KMS-11 (cell line): ENCODE measurements around the gene TULP4.

Source experiments
- H2AFZ ChIP-seq: fragments of 200-600 bp; sonication (generic); 2 replicates; pipeline ENCODE4 v1.6.1; 2016; ENCODE audit warnings: antibody characterized with exemption, mixed run types, low read depth
- H3K27ac ChIP-seq: fragments of 200-600 bp; sonication (generic); 2 replicates; pipeline ENCODE4 v1.6.1; 2016; ENCODE audit warnings: mild to moderate bottlenecking, mixed run types
- H3K27me3 ChIP-seq: fragments of 200-600 bp; sonication (generic); 2 replicates; pipeline ENCODE4 v1.6.1; 2017; ENCODE audit warnings: mild to moderate bottlenecking, low read depth, mixed run types, moderate library complexity; ENCODE audit not compliant: insufficient read depth
- H3K36me3 ChIP-seq: fragments of 200-600 bp; sonication (generic); 2 replicates; pipeline ENCODE4 v1.6.1; 2017; ENCODE audit warnings: mild to moderate bottlenecking, mixed run types; ENCODE audit not compliant: insufficient read depth
- H3K4me1 ChIP-seq: fragments of 200-600 bp; sonication (generic); 2 replicates; pipeline ENCODE4 v1.6.1; 2016; ENCODE audit warnings: mild to moderate bottlenecking, low read depth, mixed run types; ENCODE audit not compliant: poor library complexity, severe bottlenecking
- H3K4me2 ChIP-seq: fragments of 200-600 bp; sonication (generic); 2 replicates; pipeline ENCODE4 v1.7.0; 2016; ENCODE audit warnings: mild to moderate bottlenecking, mixed run types
- H3K4me3 ChIP-seq: fragments of 200-600 bp; sonication (generic); IDR thresholded peaks from 2 replicates; pipeline ENCODE4 v1.6.1; 2017; ENCODE audit warnings: low read depth, low read length, mixed read lengths; ENCODE audit not compliant: insufficient read depth
- H3K79me2 ChIP-seq: fragments of 200-600 bp; sonication (generic); 2 replicates; pipeline ENCODE4 v1.6.1; 2016; ENCODE audit warnings: low read depth, mixed run types; ENCODE audit not compliant: insufficient read depth
- H3K9ac ChIP-seq: fragments of 200-600 bp; sonication (generic); 2 replicates; pipeline ENCODE4 v1.6.1; 2016; ENCODE audit warnings: mild to moderate bottlenecking, mixed run types
- H4K20me1 ChIP-seq: fragments of 200-600 bp; sonication (generic); 2 replicates; pipeline ENCODE4 v1.6.1; 2016; ENCODE audit warnings: mild to moderate bottlenecking, mixed run types; ENCODE audit not compliant: insufficient read depth
- CTCF ChIP-seq: fragments of 200-600 bp; sonication (generic); conservative IDR thresholded peaks from 2 replicates; pipeline ENCODE4 v1.6.1; 2017; ENCODE audit warnings: low read depth, mild to moderate bottlenecking, antibody characterized with exemption, low read length, moderate library complexity, mixed read lengths

TULP4 gene

DNA sequence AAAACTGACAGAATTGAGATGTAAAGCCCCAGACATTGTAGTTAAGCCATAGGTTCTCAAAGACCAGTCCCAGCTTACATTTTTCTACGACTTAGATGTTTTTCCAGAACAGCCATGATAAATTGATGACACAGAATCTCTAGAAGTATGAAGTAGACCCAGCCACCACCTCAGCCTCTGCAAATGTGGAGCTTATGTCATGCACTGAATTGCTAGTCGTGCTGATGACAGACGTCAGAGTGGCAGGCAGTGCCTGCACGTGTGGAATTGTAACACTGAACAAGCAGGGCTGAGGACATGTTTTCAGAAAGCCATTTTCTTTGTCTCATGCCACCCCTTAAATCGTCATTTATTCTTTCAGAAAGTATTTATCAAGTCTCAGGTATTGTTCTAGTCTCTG lies 175.2 kb downstream of the TULP4 start:
- Histone ChIP-seq H4K20me1 (no peaks in the 10 kb centered on the region), H3K36me3 (no peaks in the 10 kb centered on the region), H3K27ac (no peak overlapping the region), H3K4me2 (no peak overlapping the region), H3K27me3 (no peaks in the 10 kb centered on the region), H3K9ac (no peak overlapping the region), H3K4me3 (no peak overlapping the region), H3K79me2 (no peaks in the 10 kb centered on the region), H2AFZ (no peak overlapping the region), H3K4me1 (no peaks in the 10 kb centered on the region)
- no peak for TF ChIP-seq CTCF

DNA sequence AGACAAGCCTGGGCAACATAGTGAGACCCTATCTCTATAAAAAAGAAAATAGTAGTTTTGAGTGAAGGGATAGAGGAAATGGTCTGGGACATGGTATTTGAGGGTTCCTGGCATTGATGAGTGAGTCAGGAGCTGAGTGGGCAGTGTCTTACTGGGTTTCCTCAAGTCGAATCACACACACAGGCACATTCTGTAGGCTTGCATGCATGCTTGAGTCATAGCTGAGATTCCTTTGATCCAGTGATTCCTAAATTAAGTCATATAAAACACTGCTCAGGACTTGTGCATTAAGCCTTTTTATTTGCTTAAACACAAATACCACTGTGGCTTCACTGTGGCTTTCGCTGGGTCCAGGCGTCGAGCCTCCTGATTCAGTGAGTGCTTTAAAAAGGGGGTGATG lies 175.8 kb downstream of the TULP4 start:
- Histone ChIP-seq H2AFZ (no peak overlapping the region), H3K27ac (no peak overlapping the region), H3K36me3 (no peaks in the 10 kb centered on the region), H3K4me2 (no peak overlapping the region), H3K4me3 (no peak overlapping the region), H3K9ac (no peak overlapping the region), H4K20me1 (no peaks in the 10 kb centered on the region), H3K27me3 (no peaks in the 10 kb centered on the region), H3K4me1 (no peaks in the 10 kb centered on the region), H3K79me2 (no peaks in the 10 kb centered on the region)
- no peak for TF ChIP-seq CTCF

GRCh38 chr6:158489441-158489840 lies 177.2 kb downstream of the TULP4 start:
- H3K36me3 ChIP-seq = no peaks in the 10 kb centered on the region

GRCh38 chr6:158492881-158493280 lies 180.6 kb downstream of the TULP4 start:
- no peaks in the 10 kb centered on the region for H3K36me3 ChIP-seq
- H3K4me1 ChIP-seq = no peaks in the 10 kb centered on the region
- no peak for TF ChIP-seq CTCF

More at GRCh38 chr6:158489441-158489840, 177.2 kb downstream of the TULP4 start:
- Histone ChIP-seq H3K4me3 (no peak overlapping the region), H4K20me1 (no peaks in the 10 kb centered on the region), H3K27ac (no peak overlapping the region), H2AFZ (no peak overlapping the region), H3K9ac (no peak overlapping the region), H3K4me2 (no peak overlapping the region), H3K4me1 (no peaks in the 10 kb centered on the region), H3K79me2 (no peaks in the 10 kb centered on the region), H3K27me3 (no peaks in the 10 kb centered on the region)
- TF ChIP-seq CTCF = no peak

GRCh38 chr6:158496700-158497099 lies 184.4 kb downstream of the TULP4 start:
- TF ChIP-seq CTCF = no peak
- no peak overlapping the region for H3K9ac ChIP-seq

More at GRCh38 chr6:158492881-158493280, 180.6 kb downstream of the TULP4 start:
- no peak overlapping the region for H3K4me3 ChIP-seq
- no peaks in the 10 kb centered on the region for H3K79me2 ChIP-seq
- no peak overlapping the region for H3K9ac ChIP-seq
- no peaks in the 10 kb centered on the region for H3K27me3 ChIP-seq
- H3K27ac ChIP-seq = no peak overlapping the region
- H4K20me1 ChIP-seq = no peaks in the 10 kb centered on the region
- H2AFZ ChIP-seq = no peak overlapping the region
- H3K4me2 ChIP-seq = no peak overlapping the region

More at GRCh38 chr6:158496700-158497099, 184.4 kb downstream of the TULP4 start:
- no peaks in the 10 kb centered on the region for H3K4me1 ChIP-seq
- H3K4me3 ChIP-seq = no peak overlapping the region
- H3K79me2 ChIP-seq = no peaks in the 10 kb centered on the region
- H3K27me3 ChIP-seq = no peaks in the 10 kb centered on the region
- no peak overlapping the region for H2AFZ ChIP-seq
- no peaks in the 10 kb centered on the region for H4K20me1 ChIP-seq
- H3K27ac ChIP-seq = no peak overlapping the region
- no peaks in the 10 kb centered on the region for H3K36me3 ChIP-seq
- H3K4me2 ChIP-seq = no peak overlapping the region
